HG02571 (cell line): ENCODE results near the gene RPL38.

Experiments
- ATAC-seq: cut with Tn5 transposase; IDR thresholded peaks from one replicate; pipeline ENCODE4 v1.9.1; 2021; ENCODE audit warnings: mild to moderate bottlenecking, moderate library complexity; ENCODE audit not compliant: unreplicated experiment

The RPL38 gene

GRCh38 chr17:74245145-74245831 lies 41.8 kb downstream of the RPL38 start:
- ATAC-seq, result no peak

- no peak for ATAC-seq
Observed at GRCh38 chr17:74245871-74246270, 42.4 kb downstream of the RPL38 start.

- ATAC-seq, result no peak
Observed at GRCh38 chr17:74249590-74250270, 46.3 kb downstream of the RPL38 start.

- no peak for ATAC-seq
Observed at GRCh38 chr17:74250324-74250995, 47.0 kb downstream of the RPL38 start.

- no peak for ATAC-seq
Observed at GRCh38 chr17:74251051-74251450, 47.6 kb downstream of the RPL38 start.

GRCh38 chr17:74251569-74251968 lies 48.1 kb downstream of the RPL38 start:
- no peak for ATAC-seq

- no peak for ATAC-seq
Observed at GRCh38 chr17:74252211-74252610, 48.7 kb downstream of the RPL38 start.

GRCh38 chr17:74253036-74253435 lies 49.6 kb downstream of the RPL38 start:
- ATAC-seq, result no peak

GRCh38 chr17:74257311-74257710 lies 53.8 kb downstream of the RPL38 start:
- ATAC-seq, result no peak

GRCh38 chr17:74259667-74260524 lies 56.4 kb downstream of the RPL38 start:
- no peak for ATAC-seq
